Effector memory CD4-positive, alpha-beta T cell (primary cell): Measurements from ENCODE around the gene RIT2.

Experiments used
- DNase-seq, 3 donors: peaks; one replicate each; pipeline ENCODE4 v3.0.0-alpha.2; 2020
- H3K27ac ChIP-seq: 2 replicates; pipeline ENCODE4 v1.7.0; 2013; ENCODE audit warnings: mild to moderate bottlenecking, low read length, moderate library complexity; ENCODE audit not compliant: insufficient read depth, poor library complexity, severe bottlenecking
- H3K27me3 ChIP-seq: replicated peaks from 2 replicates; pipeline ENCODE4 v1.7.0; 2013; ENCODE audit warnings: mild to moderate bottlenecking, low read length; ENCODE audit not compliant: insufficient read depth, control insufficient read depth, poor library complexity, severe bottlenecking
- H3K36me3 ChIP-seq: 2 replicates; pipeline ENCODE4 v1.7.0; 2013; ENCODE audit warnings: mild to moderate bottlenecking, low read length, moderate library complexity; ENCODE audit not compliant: control insufficient read depth, insufficient read depth
- H3K4me1 ChIP-seq: 2 replicates; pipeline ENCODE4 v1.7.0; 2013; ENCODE audit warnings: low read length, mild to moderate bottlenecking; ENCODE audit not compliant: control insufficient read depth, insufficient read depth, poor library complexity, severe bottlenecking
- H3K4me3 ChIP-seq: 2 replicates; pipeline ENCODE4 v1.7.0; 2013; ENCODE audit warnings: low read length, low read depth, mild to moderate bottlenecking; ENCODE audit not compliant: insufficient read depth, poor library complexity, severe bottlenecking
- H3K9me3 ChIP-seq: 2 replicates; pipeline ENCODE4 v1.7.0; 2013; ENCODE audit warnings: mild to moderate bottlenecking, low read length, moderate library complexity; ENCODE audit not compliant: control insufficient read depth

Gene RIT2

GRCh38 chr18:42706029-42706608 is 409.4 kb downstream of the RIT2 start:
- no peak for DNase-seq
- H3K9me3 ChIP-seq, result no peaks in the 10 kb centered on the region
- H3K27ac ChIP-seq, result no peak overlapping the region
- H3K4me3 ChIP-seq, result no peak overlapping the region
- H3K36me3 ChIP-seq, result no peaks in the 10 kb centered on the region
- H3K4me1 ChIP-seq, result no peaks in the 10 kb centered on the region
- H3K27me3 ChIP-seq, result no peaks in the 10 kb centered on the region
